Lower leg skin (tissue), 3 donors: ENCODE measurements around the gene ARHGDIB.

Experiments used
- POLR2A ChIP-seq, 2 donors: fragments of 450-650 bp; IDR thresholded peaks; one replicate each; pipeline ENCODE4 v1.6.1; 2016 to 2017; ENCODE audit warnings: antibody characterized with exemption in 2 of 2, mild to moderate bottlenecking in 1 of 2, moderate library complexity in 1 of 2
- TF ChIP-seq, protein P1 (sequence below), 3 donors: fragments of 450-650 bp; IDR thresholded peaks; one replicate each; pipeline ENCODE4 v1.5.1; 2016; ENCODE audit warnings: antibody characterized with exemption in 3 of 3, mild to moderate bottlenecking in 3 of 3, moderate library complexity in 2 of 3

GRCh38 chr12:14975457-14975856, 14.1 kb upstream of the ARHGDIB start:
- TF ChIP-seq POLR2A (IDR thresholded peaks at IDR 0.05) = no peak
- TF ChIP-seq, protein P1, sequence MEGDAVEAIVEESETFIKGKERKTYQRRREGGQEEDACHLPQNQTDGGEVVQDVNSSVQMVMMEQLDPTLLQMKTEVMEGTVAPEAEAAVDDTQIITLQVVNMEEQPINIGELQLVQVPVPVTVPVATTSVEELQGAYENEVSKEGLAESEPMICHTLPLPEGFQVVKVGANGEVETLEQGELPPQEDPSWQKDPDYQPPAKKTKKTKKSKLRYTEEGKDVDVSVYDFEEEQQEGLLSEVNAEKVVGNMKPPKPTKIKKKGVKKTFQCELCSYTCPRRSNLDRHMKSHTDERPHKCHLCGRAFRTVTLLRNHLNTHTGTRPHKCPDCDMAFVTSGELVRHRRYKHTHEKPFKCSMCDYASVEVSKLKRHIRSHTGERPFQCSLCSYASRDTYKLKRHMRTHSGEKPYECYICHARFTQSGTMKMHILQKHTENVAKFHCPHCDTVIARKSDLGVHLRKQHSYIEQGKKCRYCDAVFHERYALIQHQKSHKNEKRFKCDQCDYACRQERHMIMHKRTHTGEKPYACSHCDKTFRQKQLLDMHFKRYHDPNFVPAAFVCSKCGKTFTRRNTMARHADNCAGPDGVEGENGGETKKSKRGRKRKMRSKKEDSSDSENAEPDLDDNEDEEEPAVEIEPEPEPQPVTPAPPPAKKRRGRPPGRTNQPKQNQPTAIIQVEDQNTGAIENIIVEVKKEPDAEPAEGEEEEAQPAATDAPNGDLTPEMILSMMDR (IDR thresholded peaks at IDR 0.05) = no peak
